ENCODE data around the gene SNTG2. TPM values are rescaled to one million over a fixed set of nuclear protein-coding genes. Genes with fewer than 3 reads are reported as not detected.

The SNTG2 gene
- total RNA-seq, 4 donors from 2014 or later: 1.7 to 5.9 (median 2.0) TPM; not detected in 1

- Histone ChIP-seq H3K27me3 (peaks cover 0 to 5% (median 0%) of the 10 kb centered on the region in 4 donors), H3K9me3 (no peaks in the 10 kb centered on the region), H3K4me1 (no peaks in the 10 kb centered on the region), H3K36me3 (no peaks in the 10 kb centered on the region), H3K27ac (peak overlapping the region in 2 of 4 donors; percentile 0 to 7), H3K4me3 (no peak overlapping the region)
- intact Hi-C loops (cut with DNase I): no loop called here
- no peak for DNase-seq
- WGBS, 2 donors: 81 to 85% methylated on average over 11 to 12 of the region's 12 CpGs
- TF ChIP-seq, protein P1, sequence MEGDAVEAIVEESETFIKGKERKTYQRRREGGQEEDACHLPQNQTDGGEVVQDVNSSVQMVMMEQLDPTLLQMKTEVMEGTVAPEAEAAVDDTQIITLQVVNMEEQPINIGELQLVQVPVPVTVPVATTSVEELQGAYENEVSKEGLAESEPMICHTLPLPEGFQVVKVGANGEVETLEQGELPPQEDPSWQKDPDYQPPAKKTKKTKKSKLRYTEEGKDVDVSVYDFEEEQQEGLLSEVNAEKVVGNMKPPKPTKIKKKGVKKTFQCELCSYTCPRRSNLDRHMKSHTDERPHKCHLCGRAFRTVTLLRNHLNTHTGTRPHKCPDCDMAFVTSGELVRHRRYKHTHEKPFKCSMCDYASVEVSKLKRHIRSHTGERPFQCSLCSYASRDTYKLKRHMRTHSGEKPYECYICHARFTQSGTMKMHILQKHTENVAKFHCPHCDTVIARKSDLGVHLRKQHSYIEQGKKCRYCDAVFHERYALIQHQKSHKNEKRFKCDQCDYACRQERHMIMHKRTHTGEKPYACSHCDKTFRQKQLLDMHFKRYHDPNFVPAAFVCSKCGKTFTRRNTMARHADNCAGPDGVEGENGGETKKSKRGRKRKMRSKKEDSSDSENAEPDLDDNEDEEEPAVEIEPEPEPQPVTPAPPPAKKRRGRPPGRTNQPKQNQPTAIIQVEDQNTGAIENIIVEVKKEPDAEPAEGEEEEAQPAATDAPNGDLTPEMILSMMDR (IDR thresholded peaks at IDR 0.05): no peak
- no peak for TF ChIP-seq POLR2A (IDR thresholded peaks at IDR 0.05)
Observed at GRCh38 chr2:1115843-1116539, 165.3 kb downstream of the SNTG2 start.

DNA sequence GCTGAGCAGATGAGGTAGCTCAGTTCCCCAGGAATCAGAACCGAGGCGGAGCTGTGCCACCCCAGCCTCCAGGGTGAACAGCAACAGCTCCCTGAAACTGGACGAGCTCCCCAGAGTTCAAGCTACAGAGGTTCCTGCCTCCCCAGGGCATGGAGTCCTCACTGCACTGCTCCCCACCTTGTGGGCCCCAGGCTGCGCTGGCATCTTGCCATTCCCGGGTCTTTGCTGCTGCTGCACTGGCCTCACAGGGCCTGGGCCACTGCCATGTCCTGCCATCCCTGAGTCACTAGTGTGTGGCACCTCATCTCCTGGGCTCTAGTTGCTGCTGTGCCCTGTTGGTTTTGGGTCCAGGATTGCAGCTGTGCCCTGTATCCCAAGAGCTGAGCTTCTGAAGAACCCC is 166.9 kb downstream of the SNTG2 start:
- no peaks in the 10 kb centered on the region for H3K36me3 ChIP-seq
- no peak for DNase-seq
- no peaks in the 10 kb centered on the region for H3K9me3 ChIP-seq
- H3K27ac ChIP-seq: no peak overlapping the region
- H3K4me3 ChIP-seq: no peak overlapping the region
- TF ChIP-seq, protein P1 (IDR thresholded peaks at IDR 0.05): no peak
- no peak for TF ChIP-seq POLR2A (IDR thresholded peaks at IDR 0.05)
- intact Hi-C loops (cut with DNase I): no loop called here
- H3K4me1 ChIP-seq: no peaks in the 10 kb centered on the region
- 75 to 79% methylated on average over 2 to 3 of the region's 5 CpGs for WGBS, 2 donors
- peaks cover 0 to 5% (median 0%) of the 10 kb centered on the region in 4 donors for H3K27me3 ChIP-seq

GRCh38 chr2:1125217-1125616 is 174.6 kb downstream of the SNTG2 start:
- intact Hi-C loops (cut with DNase I): no loop called here
- Histone ChIP-seq H3K4me3 (no peak overlapping the region), H3K36me3 (no peaks in the 10 kb centered on the region), H3K27me3 (no peaks in the 10 kb centered on the region), H3K9me3 (no peaks in the 10 kb centered on the region), H3K27ac (no peak overlapping the region), H3K4me1 (no peaks in the 10 kb centered on the region)
- no peak for TF ChIP-seq POLR2A (IDR thresholded peaks at IDR 0.05)
- TF ChIP-seq, protein P1 (IDR thresholded peaks at IDR 0.05): no peak
- WGBS, 2 donors: 59 to 61% methylated on average over 1 of the region's 1 CpG
- no peak for DNase-seq

DNA sequence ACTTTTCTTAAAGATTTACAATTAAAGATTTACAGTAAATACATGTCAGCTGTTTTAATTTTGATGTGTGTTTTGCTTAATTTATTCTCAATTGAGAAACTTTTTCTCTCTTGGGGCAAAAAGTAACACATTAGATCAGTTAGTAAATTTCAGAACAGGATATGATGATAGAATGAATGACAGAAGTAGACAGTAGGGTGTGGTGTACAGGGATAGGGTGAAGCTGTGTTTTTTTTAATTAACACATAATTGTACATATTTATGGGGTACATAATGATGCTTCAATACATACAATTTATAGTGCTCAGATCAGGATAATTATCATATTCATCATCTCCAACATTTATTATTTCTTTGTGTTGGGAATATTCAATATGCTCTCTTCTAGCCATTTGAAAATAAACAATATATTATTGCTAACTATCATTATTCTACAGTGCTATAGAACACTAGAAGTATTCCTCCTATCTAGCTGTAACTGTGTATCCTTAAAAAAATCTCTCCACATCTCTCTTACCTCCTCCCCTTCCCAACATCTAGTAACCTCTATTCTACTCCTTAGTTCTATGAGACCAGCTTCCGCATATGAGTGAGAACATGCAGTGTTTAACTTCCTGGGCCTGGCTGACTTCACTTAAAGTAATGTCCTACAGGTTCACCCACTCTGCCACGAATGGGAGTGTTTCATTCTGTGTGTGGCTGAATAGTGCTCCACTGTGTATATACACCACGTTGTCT is 175.2 kb downstream of the SNTG2 start:
- no peak overlapping the region for H3K4me3 ChIP-seq
- 45 to 65% methylated on average over 3 of the region's 3 CpGs for WGBS, 2 donors
- H3K4me1 ChIP-seq: no peaks in the 10 kb centered on the region
- H3K27ac ChIP-seq: no peak overlapping the region
- no peak for DNase-seq
- no peaks in the 10 kb centered on the region for H3K27me3 ChIP-seq
- H3K9me3 ChIP-seq: no peaks in the 10 kb centered on the region
- TF ChIP-seq POLR2A (IDR thresholded peaks at IDR 0.05): no peak
- TF ChIP-seq, protein P1 (IDR thresholded peaks at IDR 0.05): no peak
- intact Hi-C loops (cut with DNase I): no loop called here
- H3K36me3 ChIP-seq: no peaks in the 10 kb centered on the region

DNA sequence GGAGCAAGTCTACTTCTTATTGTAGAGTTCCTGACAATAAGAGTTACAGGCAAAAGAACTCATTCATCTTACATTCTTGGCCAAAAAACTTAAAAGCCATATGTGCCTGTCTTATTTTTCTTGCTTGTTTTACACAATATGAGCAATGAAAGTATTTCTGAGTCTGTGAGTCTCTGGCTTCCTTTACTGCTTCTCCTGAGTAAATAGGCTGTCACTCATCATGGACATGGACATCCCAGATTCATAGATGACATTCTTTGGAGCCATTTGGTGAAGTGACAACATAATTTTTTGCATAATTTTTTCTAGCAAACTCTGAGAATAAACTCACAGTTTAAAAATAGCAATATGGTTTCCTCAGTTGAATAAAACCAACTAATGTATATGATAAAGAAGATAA is 179.3 kb downstream of the SNTG2 start:
- Histone ChIP-seq H3K4me1 (no peaks in the 10 kb centered on the region), H3K27ac (no peak overlapping the region), H3K4me3 (no peak overlapping the region), H3K27me3 (peaks cover 0 to 3% (median 0%) of the 10 kb centered on the region in 4 donors), H3K36me3 (no peaks in the 10 kb centered on the region), H3K9me3 (no peaks in the 10 kb centered on the region)
- intact Hi-C loops (cut with DNase I): no loop called here
- no peak for TF ChIP-seq POLR2A (IDR thresholded peaks at IDR 0.05)
- TF ChIP-seq, protein P1 (IDR thresholded peaks at IDR 0.05): no peak
- no peak for DNase-seq

All from esophagus squamous epithelium (tissue), 5 donors.